T-helper 2 cell treated with Interferon-gamma antibody and Interleukin-4, amounts not matched to agents 5 μg/mL and 100 μg/mL, for 36 hours (primary cell): ENCODE measurements around the gene AKT2.

Experiments
- DNase-seq: peaks from one replicate; pipeline ENCODE4 v3.0.0; 2021; ENCODE audit warnings: low spot score
- H3K27ac Mint-ChIP-seq: one replicate; pipeline ENCODE4 v1.8.0; 2021; ENCODE audit warnings: mild to moderate bottlenecking, mixed read lengths
- H3K27me3 Mint-ChIP-seq: one replicate; pipeline ENCODE4 v1.8.0; 2021; ENCODE audit warnings: low read depth, mixed read lengths
- H3K36me3 Mint-ChIP-seq: one replicate; pipeline ENCODE4 v1.8.0; 2021; ENCODE audit warnings: low read depth, mixed read lengths
- H3K4me1 Mint-ChIP-seq: one replicate; pipeline ENCODE4 v1.8.0; 2021; ENCODE audit warnings: low read depth, mixed read lengths
- H3K4me3 Mint-ChIP-seq: one replicate; pipeline ENCODE4 v1.8.0; 2022; ENCODE audit warnings: mild to moderate bottlenecking, moderate library complexity, mixed read lengths
- H3K9me3 Mint-ChIP-seq: one replicate; pipeline ENCODE4 v1.8.0; 2021; ENCODE audit warnings: mixed read lengths

Gene AKT2

DNA sequence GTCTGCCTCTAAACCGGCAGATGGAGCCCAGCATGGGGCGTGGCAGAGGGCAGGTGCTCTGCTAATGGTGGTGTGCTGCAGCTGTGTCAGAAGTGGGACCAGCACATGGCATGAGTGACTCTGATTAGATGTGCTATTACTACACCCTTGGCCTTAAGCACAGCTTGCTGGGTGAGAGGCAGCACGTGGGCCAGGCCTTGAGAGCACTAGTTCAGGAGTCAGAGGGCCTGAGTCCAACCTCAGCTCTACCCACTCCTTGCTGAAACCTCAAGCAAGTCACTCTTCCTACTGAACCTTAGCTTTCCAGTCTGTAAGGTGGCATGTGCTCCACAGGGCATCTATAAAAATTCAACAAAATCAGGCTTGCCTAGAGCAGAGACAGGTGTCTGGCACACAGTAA, 22.7 kb downstream of the AKT2 start:
- DNase-seq: no peak
- no peak overlapping the region for H3K27ac Mint-ChIP-seq
- H3K4me3 Mint-ChIP-seq: no peak overlapping the region
- peaks cover 23% of the 10 kb centered on the region for H3K36me3 Mint-ChIP-seq
- no peaks in the 10 kb centered on the region for H3K9me3 Mint-ChIP-seq
- H3K27me3 Mint-ChIP-seq: no peaks in the 10 kb centered on the region
- peaks cover 4% of the 10 kb centered on the region for H3K4me1 Mint-ChIP-seq

DNA sequence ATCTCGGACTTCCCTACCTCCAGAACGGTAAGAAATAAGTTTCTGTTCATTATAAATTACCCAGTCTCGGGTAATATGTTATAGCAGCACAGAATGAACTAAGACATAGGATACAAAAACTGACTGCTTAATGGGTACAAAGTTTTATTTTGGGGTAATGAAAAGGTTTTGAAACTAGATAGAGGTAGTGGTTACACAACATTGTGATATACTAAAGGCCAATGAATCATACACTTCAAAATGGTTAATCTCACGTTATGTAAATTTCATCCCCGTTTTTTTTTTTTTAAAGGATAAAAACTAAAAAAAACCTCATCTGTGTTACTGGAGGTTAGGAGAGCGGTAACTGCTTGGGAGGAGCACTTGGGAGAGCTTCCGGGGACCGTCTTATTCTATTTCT, 23.5 kb downstream of the AKT2 start:
- peaks cover 23% of the 10 kb centered on the region for H3K36me3 Mint-ChIP-seq
- H3K9me3 Mint-ChIP-seq: no peaks in the 10 kb centered on the region
- peaks cover 3% of the 10 kb centered on the region for H3K4me1 Mint-ChIP-seq
- H3K4me3 Mint-ChIP-seq: no peak overlapping the region
- H3K27me3 Mint-ChIP-seq: no peaks in the 10 kb centered on the region
- no peak for DNase-seq
- no peak overlapping the region for H3K27ac Mint-ChIP-seq

DNA sequence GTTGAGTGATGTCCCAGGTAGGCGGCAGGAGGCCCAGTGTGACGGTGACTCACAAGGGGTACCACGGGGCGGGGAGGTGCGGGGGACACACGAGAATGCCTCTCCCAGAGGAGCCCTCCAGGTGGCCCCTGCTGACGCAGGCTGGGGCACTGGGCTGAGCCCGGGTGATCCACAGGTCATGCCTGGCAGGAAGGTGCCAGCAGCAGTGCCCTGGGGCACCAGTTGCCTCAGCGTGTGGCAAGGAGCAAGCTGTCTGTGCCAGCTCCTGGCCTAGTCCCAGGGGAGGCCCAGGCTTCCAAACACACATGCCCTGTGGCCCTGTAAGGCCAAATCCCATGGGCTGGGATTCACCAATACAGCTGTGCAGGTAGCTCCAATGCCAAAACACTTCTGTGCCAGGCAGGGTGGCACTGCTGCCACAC, 28.0 kb downstream of the AKT2 start:
- Mint-ChIP-seq H3K36me3 (peaks cover 34% of the 10 kb centered on the region), H3K4me1 (peaks cover 3% of the 10 kb centered on the region), H3K27me3 (no peaks in the 10 kb centered on the region), H3K9me3 (no peaks in the 10 kb centered on the region), H3K4me3 (no peak overlapping the region), H3K27ac (no peak overlapping the region)
- no peak for DNase-seq

DNA sequence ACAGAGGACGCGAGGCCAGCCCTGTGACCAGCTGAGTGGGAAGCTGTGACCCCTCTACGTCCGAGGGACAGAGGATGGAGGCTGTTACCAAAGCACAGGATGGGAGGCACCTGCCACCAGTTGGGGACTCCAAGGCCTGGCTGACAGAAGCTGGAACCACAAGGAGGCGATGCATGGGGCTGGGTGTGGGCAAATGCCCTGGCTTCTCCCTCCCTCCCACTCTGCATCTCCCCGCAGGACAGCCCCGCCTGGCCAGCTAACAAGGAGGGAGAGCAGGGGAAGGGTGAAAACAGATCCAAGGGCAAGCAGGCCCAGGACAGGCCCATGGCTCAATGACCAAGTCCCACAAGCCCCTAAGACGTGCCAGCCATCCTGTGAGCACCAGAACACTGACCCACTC, 28.6 kb downstream of the AKT2 start:
- Mint-ChIP-seq H3K4me1 (peaks cover 3% of the 10 kb centered on the region), H3K27me3 (no peaks in the 10 kb centered on the region), H3K27ac (no peak overlapping the region), H3K9me3 (no peaks in the 10 kb centered on the region), H3K36me3 (peaks cover 29% of the 10 kb centered on the region), H3K4me3 (no peak overlapping the region)
- DNase-seq: no peak

DNA sequence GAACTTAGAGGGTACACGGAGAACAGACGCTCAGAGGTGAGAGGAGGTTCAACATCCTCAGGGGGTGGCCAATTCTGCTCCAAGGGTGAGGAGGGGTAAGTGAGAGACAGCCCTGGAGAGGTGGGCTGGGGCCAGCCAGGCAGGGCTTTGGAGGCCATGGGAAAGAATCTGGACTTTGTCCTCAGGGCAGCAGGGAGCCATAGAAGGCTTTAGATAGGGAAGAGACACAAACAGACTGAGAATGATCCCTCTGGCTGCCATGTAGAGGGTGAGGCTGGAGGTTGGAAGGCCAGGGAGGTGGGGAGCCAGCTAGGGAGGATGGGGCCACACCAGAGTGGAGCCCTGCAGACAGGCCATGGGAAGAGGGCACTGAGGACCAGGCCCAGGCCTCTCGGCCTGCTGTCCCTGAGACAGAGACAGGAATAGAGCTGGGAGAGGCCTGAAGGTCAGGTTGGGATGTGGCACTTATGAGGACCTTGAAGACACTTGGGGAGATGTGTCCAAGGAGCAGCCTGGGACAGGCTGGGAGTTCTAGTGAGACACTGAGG, 29.5 kb downstream of the AKT2 start:
- Mint-ChIP-seq H3K27ac (no peak overlapping the region), H3K36me3 (peaks cover 28% of the 10 kb centered on the region), H3K4me1 (peaks cover 3% of the 10 kb centered on the region)

DNA sequence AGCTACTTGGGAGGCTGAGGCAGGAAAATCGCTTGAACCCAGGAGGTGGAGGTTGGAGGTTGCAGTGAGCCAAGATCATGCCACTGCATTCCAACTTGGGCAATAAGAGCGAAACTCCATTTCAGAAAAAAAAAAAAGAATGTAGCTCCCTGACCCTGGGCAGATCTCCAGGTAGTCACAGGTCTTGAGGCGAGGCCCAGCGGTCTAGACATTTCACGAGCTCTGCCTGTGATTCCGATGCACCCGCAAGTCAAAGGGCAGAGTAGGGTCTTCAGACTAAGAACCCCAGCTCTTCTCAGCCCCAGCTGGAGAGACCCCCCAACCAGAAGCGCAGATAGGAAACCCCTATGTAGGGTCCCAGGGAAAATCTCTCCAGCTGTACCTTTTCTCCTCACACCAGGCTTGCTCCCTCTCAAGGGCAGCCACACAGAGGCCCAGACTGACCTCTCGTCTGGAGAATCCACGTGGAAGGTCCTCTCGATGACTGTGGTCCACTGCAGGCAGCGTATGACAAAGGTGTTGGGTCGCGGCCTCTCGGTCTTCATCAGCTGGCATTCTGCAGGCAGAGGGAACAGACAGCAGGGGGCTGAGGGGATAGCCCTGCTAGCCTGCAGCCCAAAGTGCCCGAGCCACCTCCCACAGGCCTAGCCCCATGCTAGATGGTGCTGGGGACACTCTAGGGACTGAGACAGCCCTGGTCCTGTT, 30.3 kb downstream of the AKT2 start:
- Mint-ChIP-seq H3K4me1 (peaks cover 3% of the 10 kb centered on the region), H3K36me3 (peaks cover 28% of the 10 kb centered on the region), H3K27me3 (no peaks in the 10 kb centered on the region)

More for the DNA sequence above, 29.5 kb downstream of the AKT2 start:
- H3K27me3 Mint-ChIP-seq: no peaks in the 10 kb centered on the region
- H3K4me3 Mint-ChIP-seq: no peak overlapping the region
- H3K9me3 Mint-ChIP-seq: no peaks in the 10 kb centered on the region
- no peak for DNase-seq

DNA sequence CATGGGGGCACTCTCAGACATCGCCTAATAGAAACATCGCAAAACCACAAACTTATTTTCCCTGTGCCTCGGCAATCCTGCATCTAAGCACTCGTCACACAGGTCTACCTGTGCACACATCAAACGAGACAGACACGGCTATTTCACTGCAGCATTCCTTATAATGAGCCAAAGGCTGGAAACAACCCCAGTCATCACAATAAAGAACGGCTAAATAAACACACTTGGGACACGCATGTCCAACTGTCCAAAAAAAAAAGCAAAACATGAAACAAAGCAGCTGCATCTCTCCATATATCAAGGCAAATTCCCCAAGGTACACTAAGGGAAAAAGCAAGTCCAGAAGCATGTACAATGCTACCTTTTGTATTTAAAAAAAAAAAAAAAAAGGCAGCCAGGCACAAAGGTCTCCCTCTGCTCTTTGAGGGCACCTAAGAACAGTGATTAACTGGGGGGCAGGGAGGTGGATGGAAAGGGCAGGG, 31.5 kb downstream of the AKT2 start:
- no peaks in the 10 kb centered on the region for H3K4me1 Mint-ChIP-seq
- H3K27ac Mint-ChIP-seq: no peak overlapping the region
- no peaks in the 10 kb centered on the region for H3K9me3 Mint-ChIP-seq
- H3K27me3 Mint-ChIP-seq: no peaks in the 10 kb centered on the region
- no peak for DNase-seq
- peaks cover 30% of the 10 kb centered on the region for H3K36me3 Mint-ChIP-seq
- no peak overlapping the region for H3K4me3 Mint-ChIP-seq

More for the DNA sequence above, 30.3 kb downstream of the AKT2 start:
- Mint-ChIP-seq H3K4me3 (no peak overlapping the region), H3K27ac (no peak overlapping the region), H3K9me3 (no peaks in the 10 kb centered on the region)
- DNase-seq: no peak

DNA sequence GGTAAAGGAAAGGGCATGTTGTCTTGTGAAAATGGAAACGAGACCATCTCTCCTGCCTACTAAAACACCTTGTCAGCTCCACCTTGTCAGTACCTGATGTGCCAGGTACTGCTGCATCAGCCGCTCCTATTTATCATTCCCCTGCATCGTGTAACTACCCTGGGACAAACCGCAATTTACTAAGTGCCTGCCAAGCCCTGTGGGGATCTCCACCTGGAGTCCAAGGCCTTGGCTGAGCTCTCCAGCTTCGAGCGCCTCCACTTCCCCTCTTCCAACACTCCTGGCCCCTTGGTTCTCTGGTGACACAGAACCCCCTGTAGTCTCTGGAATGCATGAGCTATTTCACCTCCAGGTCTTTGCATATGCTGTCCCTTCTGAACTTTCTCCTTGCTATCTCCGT, 32.8 kb downstream of the AKT2 start:
- no peaks in the 10 kb centered on the region for H3K27me3 Mint-ChIP-seq
- no peak overlapping the region for H3K4me3 Mint-ChIP-seq
- H3K4me1 Mint-ChIP-seq: no peaks in the 10 kb centered on the region
- no peak for DNase-seq
- H3K9me3 Mint-ChIP-seq: no peaks in the 10 kb centered on the region
- no peak overlapping the region for H3K27ac Mint-ChIP-seq
- peaks cover 27% of the 10 kb centered on the region for H3K36me3 Mint-ChIP-seq

DNA sequence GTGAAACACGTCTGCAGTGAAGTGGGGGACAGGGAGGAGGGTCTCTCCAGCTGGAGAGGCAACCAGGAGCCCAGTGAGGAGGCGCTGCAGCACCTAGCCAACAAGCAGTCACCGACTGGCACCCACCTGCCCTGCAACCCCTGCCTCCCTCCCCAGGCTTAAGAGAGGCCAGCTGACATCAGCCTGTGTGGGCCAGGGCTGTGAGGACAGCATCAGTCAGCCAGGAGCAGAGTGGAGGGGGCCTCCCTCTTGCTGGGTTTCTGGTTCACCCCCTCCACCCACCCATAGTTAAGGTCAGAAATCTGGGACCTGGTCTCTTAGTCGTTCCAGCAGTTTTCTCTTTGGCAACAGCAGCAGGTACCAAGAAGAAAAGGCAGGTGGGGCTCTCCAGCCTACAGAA, 33.2 kb downstream of the AKT2 start:
- no peaks in the 10 kb centered on the region for H3K27me3 Mint-ChIP-seq
- peaks cover 27% of the 10 kb centered on the region for H3K36me3 Mint-ChIP-seq
- no peaks in the 10 kb centered on the region for H3K9me3 Mint-ChIP-seq
- H3K4me1 Mint-ChIP-seq: no peaks in the 10 kb centered on the region
- no peak overlapping the region for H3K4me3 Mint-ChIP-seq
- no peak for DNase-seq
- no peak overlapping the region for H3K27ac Mint-ChIP-seq

DNA sequence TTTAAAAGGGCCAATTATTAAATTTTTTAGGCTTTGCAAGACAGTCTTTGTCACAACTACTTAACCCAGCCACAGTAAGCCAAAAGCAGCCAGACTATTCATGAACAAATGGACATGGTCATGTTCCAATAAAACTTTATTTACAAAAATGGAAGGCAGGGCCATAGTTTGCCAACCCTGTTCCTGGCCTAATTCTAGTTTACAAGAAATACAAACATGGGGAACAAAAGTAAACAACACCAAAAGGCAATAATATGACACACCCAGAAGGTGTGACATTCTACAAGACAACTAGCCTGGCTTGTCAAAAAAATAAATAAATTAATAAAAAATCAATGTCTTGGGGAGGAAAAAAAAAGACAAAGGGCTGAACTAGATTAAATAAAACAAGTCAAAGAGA, 33.9 kb downstream of the AKT2 start:
- peaks cover 27% of the 10 kb centered on the region for H3K36me3 Mint-ChIP-seq
- no peak for DNase-seq
- no peak overlapping the region for H3K27ac Mint-ChIP-seq
- H3K9me3 Mint-ChIP-seq: no peaks in the 10 kb centered on the region
- H3K4me1 Mint-ChIP-seq: no peaks in the 10 kb centered on the region
- no peak overlapping the region for H3K4me3 Mint-ChIP-seq
- H3K27me3 Mint-ChIP-seq: no peaks in the 10 kb centered on the region

DNA sequence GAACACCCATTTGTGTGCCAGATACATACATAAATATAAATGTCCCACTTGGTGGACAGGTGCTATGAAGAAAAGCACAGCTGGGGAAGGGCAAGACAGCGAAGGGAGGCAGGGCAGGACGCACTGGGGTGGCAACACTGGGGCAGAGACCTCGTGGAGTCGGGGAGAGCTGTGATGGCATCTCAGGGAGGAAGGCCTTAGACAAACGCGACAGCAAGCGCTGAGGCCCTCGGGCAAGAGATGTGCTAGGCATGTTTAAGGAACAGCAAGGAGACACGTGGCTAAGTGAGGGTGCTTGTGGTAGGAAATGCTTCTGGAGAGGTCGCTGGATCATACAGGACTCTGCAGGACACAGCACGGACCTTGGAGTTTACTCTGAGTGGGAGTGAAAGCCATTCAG, 35.4 kb downstream of the AKT2 start:
- H3K9me3 Mint-ChIP-seq: no peaks in the 10 kb centered on the region
- H3K36me3 Mint-ChIP-seq: peaks cover 14% of the 10 kb centered on the region
- H3K4me1 Mint-ChIP-seq: no peaks in the 10 kb centered on the region
- no peak overlapping the region for H3K27ac Mint-ChIP-seq
- no peak for DNase-seq
- H3K4me3 Mint-ChIP-seq: no peak overlapping the region
- no peaks in the 10 kb centered on the region for H3K27me3 Mint-ChIP-seq

DNA sequence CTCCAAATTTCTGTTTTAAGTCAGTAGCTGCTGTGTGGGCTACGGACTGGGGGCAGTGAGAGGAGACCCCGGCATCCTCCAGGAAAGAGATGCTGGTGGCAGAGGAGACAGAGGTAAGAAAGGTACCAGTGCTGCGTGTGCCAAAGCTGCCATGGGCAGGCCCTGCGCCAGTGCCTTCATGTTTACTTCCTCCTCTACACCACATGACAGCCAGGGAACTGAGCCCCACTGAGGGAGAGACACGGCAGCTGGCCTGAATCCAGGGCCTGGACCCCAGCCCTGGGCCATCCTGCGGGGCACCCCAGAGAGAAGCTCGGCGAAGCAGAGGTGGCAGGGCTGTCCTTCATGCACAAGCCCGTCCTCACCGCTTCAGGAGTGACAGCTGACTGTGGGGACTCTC, 35.9 kb downstream of the AKT2 start:
- Mint-ChIP-seq H3K36me3 (peaks cover 11% of the 10 kb centered on the region), H3K27me3 (no peaks in the 10 kb centered on the region), H3K4me3 (no peak overlapping the region), H3K4me1 (no peaks in the 10 kb centered on the region), H3K9me3 (no peaks in the 10 kb centered on the region), H3K27ac (no peak overlapping the region)
- no peak for DNase-seq

DNA sequence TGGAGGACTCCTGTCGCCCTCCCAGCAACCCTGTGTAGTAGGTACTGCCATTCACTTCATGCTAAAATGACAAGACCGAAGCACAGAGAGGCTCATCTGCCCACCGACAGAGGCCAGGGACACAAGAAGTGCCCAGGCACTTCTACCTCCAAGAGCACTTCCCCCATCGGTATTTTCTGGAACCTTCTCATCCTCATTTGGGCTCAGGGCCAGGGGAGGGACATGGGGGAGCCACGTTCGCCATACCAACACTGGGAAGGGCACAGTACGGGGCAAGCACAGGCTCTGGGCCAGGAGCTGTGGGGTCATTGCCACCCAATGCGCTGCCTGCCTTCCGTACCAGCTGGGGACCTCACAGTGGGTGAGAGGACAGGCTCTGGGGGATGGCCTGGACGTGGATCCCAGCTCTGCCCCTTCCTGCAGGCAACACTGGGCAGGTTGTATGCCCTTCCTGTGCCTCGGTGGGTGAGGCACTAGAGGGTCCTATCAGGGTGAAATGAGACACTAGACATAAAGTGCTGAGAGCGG, 37.3 kb downstream of the AKT2 start:
- Mint-ChIP-seq H3K9me3 (no peaks in the 10 kb centered on the region), H3K36me3 (peaks cover 5% of the 10 kb centered on the region), H3K27ac (no peak overlapping the region), H3K4me3 (no peak overlapping the region), H3K4me1 (no peaks in the 10 kb centered on the region), H3K27me3 (no peaks in the 10 kb centered on the region)
- DNase-seq: no peak

DNA sequence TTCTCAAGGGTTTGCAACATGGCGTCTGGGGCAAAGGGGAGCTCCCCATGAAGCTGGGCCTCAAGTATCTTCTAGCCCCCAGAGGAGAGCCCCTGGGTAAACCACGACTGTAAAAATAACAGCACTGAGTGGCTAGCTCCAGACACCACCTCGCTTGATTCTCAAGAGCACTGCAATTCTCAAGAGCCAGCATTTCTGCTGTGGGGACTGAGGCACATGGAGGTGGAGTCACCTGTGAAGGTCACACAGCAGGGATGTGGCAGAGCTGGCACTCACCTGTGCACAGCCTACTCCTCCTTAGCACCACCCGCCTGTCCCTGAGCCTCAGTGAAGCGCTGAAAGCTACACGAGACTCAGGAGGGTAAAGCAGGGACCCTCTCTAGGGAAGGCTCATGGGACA, 38.0 kb downstream of the AKT2 start:
- no peaks in the 10 kb centered on the region for H3K4me1 Mint-ChIP-seq

More for the DNA sequence above, 38.0 kb downstream of the AKT2 start:
- peaks cover 2% of the 10 kb centered on the region for H3K36me3 Mint-ChIP-seq
- H3K27me3 Mint-ChIP-seq: no peaks in the 10 kb centered on the region
- no peaks in the 10 kb centered on the region for H3K9me3 Mint-ChIP-seq
- H3K27ac Mint-ChIP-seq: no peak overlapping the region
- H3K4me3 Mint-ChIP-seq: no peak overlapping the region
- DNase-seq: no peak
